Lung microvascular endothelial cell (primary cell): ENCODE measurements around the gene PECR. TPM values are rescaled to one million over a fixed set of nuclear protein-coding genes. Genes with fewer than 3 reads are reported as not detected.
"Not testable (repeated sequence)": the region's sequence is repeated elsewhere in the genome, so short reads cannot be mapped to it uniquely, and the experiment has no call there.

Experiments used
- DNase-seq, 2 donors: peaks; one replicate each; pipeline versions ENCODE4 v3.0.0 to v3.0.0-alpha.2; 2010; ENCODE audit warnings: low read depth in 2 of 2
- total RNA-seq: library from RNA; depleted of rRNA; stranded (reverse); fragments of >200 nt; gene quantifications from 2 replicates; pipeline ENCODE4 v1.2.1, GENCODE V29; 2014

Gene PECR
- total RNA-seq, 1 donor from 2014 or later: 10.9 TPM

- no peak for DNase-seq
Measured at GRCh38 chr2:216029416-216030129, 52.0 kb downstream of the PECR start.

- no peak for DNase-seq
Measured at GRCh38 chr2:216024779-216025336, 56.8 kb downstream of the PECR start.

GRCh38 chr2:216023055-216023648, 58.5 kb downstream of the PECR start:
- peak; percentile 56 to 60 for DNase-seq

DNA sequence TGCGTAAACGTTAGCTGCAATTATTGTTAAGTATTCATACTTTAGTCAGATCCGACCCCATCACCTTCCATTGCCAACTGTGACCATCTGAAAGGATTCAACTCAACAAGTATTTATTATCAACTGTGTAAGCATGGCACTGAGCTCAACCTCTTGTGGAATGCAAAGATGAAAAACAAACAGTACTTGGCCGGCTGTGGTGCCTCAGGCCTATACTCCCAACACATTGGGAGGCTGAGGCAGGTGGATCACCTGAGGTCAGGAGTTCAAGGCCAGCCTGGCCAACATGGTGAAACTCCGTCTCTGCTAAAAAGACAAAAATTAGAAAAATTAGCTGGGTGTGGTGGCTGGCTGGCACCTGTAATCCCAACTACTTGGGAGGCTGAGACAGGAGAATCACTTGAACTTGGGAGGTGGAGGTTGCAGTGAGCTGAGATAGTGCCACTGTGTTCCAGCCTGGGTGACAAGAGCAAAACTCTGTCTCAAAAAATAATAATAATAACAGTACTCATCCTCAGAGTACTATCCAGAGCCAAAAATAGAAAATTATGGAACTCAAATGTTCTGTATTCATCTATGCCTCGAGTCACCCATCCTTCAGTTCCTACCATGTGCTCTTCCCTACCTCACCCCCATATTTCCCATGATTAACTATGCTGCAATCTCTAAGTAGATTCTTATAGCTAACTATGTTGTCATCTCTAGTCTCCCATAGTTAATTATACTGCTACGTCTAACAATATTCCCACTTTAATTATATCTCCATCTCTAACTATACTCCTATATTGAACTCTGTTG, 59.6 kb downstream of the PECR start:
- DNase-seq: no peak

DNA sequence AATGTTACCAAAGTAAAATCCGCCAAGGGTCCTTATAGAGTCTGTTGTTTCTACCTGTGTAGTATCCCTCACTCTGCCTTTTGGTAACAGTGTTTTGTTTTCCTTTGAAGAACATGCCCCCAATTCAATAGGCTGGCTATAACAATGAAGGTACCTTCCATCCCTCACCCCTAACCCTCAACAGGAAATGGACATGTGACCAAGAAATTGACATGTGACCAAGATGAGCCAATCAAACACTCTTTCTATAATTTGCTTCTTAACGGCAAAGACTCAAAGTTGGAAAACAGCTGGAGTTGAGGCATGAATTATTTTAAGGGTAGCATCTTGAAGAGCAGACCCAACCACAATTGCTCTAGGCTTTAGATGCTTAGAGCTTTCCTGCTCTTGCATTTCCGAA, 62.9 kb downstream of the PECR start:
- DNase-seq: no peak

DNA sequence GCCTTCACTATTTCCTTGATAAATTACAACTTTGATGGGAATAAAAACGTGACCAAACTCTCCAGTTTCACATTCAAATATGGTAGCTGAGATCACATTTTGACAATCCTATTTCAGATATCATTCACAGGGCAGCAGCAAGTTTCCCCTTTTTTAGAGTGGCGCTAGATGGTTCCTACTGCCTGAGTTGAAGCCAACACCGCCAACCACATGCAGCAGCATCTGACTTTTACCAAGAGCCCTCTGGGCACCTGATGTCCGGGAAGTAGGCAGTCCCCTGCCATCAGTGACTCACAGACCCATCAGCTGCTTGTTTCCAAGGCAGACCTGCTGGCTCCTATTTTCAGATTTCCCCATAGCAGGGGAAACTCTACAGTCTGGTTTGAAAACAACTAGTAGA, 64.2 kb downstream of the PECR start:
- DNase-seq: no peak

GRCh38 chr2:216016581-216016980, 65.0 kb downstream of the PECR start:
- no peak for DNase-seq

- DNase-seq: peak in 1 of 2 donors; percentile 33
Measured at GRCh38 chr2:216015722-216016464, 65.7 kb downstream of the PECR start.

DNA sequence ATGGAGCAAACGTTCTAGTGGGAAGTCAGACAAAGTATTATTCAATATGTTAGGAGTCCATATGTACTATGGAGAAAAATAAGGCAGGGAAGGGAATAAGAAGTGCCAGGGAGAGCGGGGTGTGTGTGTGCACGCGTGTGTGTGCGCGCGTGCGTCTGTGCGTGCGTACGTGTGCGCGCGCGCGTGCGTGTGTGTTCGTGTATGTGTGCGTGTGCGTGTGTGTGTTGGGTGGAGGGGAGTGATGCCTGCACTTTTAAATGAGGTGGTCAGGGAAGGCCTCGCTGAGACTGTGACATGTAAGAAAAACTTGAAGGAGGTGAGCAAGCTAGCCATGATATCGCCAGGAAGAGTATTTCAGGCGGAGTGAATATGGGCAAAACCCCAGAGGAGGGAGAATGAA, 66.6 kb downstream of the PECR start:
- no peak for DNase-seq

DNA sequence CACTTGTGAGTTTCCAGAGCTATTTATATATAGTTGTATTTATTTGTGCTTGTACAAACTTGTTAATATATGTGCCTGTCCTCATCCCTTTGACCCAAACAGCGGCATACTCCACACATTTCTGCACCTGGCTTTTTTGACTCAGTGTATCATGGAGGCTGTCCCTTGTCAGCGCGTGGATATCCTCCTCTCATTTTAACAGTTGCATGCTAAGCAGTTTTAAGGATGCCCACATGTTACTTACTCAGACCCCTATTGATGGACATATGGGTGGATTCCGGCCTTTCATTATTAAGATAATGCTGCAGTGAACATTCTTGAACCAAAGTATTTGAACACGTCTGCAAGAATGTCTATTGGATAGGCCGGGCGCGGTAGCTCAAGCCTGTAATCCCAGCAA, 67.6 kb downstream of the PECR start:
- no peak for DNase-seq

DNA sequence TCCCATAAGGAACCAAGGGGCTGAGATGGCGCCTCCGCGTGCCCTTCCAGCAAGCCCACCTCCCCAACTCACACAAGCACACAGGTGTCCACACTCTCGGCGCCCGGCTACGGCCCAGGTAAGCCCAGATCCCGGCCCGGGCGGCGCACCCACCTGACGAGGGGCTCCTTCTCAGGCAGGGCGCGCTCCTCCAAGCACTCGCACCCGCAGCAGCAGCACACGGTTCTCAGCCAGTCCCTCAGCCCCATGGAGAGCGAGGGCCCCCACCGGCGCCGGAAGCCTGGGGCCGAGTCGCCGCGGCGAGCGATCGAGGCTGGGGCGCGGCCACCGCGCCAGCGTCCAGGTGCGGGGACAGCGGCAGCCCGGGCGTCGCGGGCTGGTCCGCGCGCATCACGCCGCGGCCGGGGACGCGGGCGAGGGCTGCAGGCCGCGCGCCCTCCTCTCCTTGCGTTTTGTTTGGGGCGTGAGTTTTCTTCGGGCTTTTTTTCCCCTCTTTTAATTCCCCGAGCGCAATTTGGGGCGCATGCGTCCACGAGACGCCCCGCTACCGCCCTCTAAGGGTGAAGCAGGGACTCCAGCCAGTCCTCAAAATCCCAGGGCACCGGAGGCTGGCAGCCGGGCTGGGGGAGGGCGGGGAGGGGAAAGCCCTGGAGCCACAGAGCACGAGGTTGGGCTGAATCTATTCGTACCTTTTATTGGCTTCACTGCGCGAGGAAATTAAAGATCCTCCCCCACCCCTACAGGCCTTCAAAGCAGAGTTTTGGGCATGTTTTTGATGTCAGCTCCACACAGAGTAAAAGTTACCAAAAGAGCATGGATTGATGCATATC, 68.3 kb downstream of the PECR start, which contains the start of gene MREG:
Gene MREG, minus strand, starts transcription at position 472 of the 830 bp plus-strand sequence. Its CDS starts 224 bp downstream, at position 248.
- DNase-seq: peak; percentile 59 to 75

GRCh38 chr2:216012830-216013079, 68.9 kb downstream of the PECR start:
- no peak for DNase-seq

DNA sequence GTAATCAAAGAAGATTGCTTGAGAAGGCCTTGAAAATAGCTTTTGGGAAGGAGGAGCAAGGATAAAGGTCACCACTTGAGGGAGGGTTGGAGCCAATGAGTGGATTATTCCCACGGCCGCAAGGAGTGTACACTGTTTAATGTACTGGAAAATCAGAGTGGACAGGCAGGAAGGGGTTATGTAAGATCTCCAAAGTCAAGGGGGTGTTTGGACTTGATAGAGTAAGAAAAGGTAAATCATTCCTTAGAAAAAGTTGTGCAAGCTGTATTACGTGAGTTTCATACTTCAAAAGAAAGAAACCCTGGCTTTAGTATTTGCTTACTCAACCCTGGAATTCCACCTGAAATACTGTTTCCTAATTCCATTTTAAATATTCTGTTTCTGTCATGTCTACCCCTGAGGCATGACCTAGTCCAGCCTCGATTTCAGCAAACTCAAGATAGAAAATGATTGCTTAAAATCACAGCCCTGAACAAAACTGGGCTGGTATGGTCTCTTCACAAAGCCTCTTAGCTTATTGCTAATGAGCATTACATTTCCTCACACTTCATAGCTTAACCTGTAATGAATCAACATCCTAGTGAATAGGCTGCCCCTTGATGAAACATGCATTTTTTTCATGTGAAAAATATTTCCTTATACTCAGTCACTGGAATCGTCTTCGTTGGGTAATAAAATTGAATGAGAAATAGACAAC, 69.3 kb downstream of the PECR start:
- DNase-seq: no peak

DNA sequence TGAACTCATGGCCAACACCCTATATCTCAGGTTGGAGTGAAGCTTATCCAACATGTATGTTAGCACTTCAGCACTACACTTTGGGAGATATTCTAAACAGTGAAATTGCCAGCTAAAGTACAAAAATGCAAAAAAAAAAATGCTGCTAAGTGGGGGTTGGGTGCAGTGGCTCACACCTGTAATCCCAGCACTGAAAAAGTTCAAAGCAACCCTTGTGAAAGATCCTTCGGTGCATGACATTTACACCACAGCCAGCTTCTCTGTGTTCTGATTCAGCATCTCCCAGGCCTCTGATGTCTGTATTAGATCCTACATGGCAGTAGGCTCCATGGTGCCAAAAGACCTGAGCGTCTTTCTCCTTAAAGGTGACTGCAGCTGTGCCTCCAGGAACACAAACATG, 72.4 kb downstream of the PECR start:
- not testable (repeated sequence) for DNase-seq

DNA sequence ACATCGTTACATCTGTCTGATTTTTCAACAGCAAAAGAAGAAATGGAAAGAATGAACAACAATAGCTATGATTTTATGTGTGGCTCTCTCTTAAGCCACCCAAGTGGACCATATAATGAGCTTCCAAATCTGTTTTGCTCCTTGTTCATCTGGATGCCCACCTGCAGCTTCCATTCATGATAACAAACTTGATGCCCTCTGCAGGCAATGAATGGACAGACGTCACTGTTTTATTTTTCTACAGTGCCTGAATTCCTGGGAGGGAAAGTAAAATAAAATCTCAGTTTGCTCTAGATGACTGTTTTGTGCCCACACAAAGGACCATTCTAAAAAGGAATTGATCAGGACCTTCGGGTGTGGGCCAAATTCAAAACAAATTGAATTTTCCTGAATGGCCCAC, 73.2 kb downstream of the PECR start:
- DNase-seq: no peak

DNA sequence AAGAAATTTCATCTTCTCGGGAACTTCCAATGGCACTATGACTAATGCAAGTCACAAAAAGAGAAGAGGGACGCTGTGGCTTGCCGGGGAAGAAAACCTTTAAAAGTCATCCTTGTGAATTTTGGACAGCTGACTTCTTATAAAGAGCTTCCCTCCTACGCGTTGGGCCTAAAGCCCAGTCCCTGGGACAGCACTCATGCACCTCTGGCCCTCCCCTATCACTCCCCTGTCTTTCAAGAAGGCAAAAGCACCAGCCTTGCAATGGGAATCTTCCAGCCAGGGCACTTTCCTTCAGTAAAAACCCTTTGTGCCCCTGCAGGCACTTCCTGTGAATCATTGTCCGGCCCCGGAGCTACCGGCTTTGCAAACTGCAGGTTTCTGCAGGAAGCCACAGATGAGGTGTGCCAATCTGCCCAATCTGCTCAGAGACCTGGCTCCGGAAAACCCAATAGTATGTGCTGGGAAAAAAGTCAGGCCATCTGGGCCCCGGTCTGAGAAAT, 75.4 kb downstream of the PECR start:
- DNase-seq: peak; percentile 19 to 55

GRCh38 chr2:216004697-216005283, 76.8 kb downstream of the PECR start:
- DNase-seq: no peak

GRCh38 chr2:216003876-216004696, 77.5 kb downstream of the PECR start:
- no peak for DNase-seq

DNA sequence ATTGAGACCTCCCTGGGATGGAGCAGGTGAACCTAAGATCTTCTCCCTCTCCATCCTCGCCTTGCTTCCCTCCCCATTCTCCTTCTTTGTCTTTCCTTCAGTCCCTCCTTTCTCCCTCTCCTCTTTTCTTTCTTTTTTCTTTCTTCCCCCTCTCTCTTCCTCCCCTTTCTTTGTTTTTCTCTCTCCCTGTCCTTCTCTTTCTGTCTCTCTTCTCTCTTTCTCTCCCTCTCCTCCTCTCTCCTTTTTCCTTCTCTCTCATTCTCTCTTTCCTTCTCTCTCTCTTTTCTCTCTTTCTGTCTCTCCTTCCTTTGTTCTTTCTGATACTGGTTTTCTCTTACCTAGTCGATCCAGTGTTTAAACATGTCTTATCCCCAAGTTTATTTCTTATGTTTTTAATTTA, 78.9 kb downstream of the PECR start:
- no peak for DNase-seq
